H1 (cell line): ENCODE data around the gene FBXL17. TPM values are rescaled to one million over a fixed set of nuclear protein-coding genes. Genes with fewer than 3 reads are reported as not detected.

ENCODE experiments used
- CTCF ChIA-PET: fragments of 300-600 bp; sonication (Branson Sonifier 250); formaldehyde crosslinking; loops from one replicate; lab custom pipeline; 2021; ENCODE audit not compliant: partially characterized antibody; lab: Charles Lee
- POLR2A ChIA-PET: fragments of 300-600 bp; sonication (Branson Sonifier 250); formaldehyde crosslinking; loops from one replicate; lab custom pipeline; 2021; ENCODE audit warnings: inconsistent platforms; ENCODE audit not compliant: partially characterized antibody; lab: Charles Lee
- DNase-seq, 2 experiments: peaks; one replicate each; pipeline versions ENCODE4 v3.0.0 to v3.0.0-alpha.2; 2010 to 2022; ENCODE audit warnings: low spot score in 2 of 2, low read depth in 1 of 2, mixed read lengths in 1 of 2
- FAIRE-seq: peaks from 2 replicates; lab custom pipeline; 2011; peaks lifted over from hg19 to GRCh38; lab: Jason Lieb, UNC
- H2AFZ ChIP-seq: 2 replicates; pipeline ENCODE4 v1.8.1; 2012; ENCODE audit warnings: low read length, inconsistent platforms
- H2AK5ac ChIP-seq: 2 replicates; pipeline ENCODE4 v1.6.1; 2013; ENCODE audit warnings: low read depth, low read length
- H2BK120ac ChIP-seq: replicated peaks from 2 replicates; pipeline ENCODE3; 2013; ENCODE audit warnings: low read depth, low read length, inconsistent platforms
- H2BK12ac ChIP-seq: 2 replicates; pipeline ENCODE4 v1.6.1; 2013; ENCODE audit warnings: low read depth, low read length
- H2BK15ac ChIP-seq: 2 replicates; pipeline ENCODE4 v1.6.1; 2013; ENCODE audit warnings: low read length
- H2BK20ac ChIP-seq: 2 replicates; pipeline ENCODE4 v1.6.1; 2013; ENCODE audit warnings: low read length
- H2BK5ac ChIP-seq: 2 replicates; pipeline ENCODE4 v1.6.1; 2013; ENCODE audit warnings: low read depth, low read length
- H3K14ac ChIP-seq: 2 replicates; pipeline ENCODE4 v1.6.1; 2013; ENCODE audit warnings: inconsistent platforms; ENCODE audit not compliant: insufficient read length
- H3K18ac ChIP-seq: 2 replicates; pipeline ENCODE4 v1.6.1; 2013; ENCODE audit warnings: low read length; ENCODE audit errors: extremely low read depth
- H3K23ac ChIP-seq: 2 replicates; pipeline ENCODE4 v1.6.1; 2013; ENCODE audit warnings: inconsistent platforms; ENCODE audit not compliant: insufficient read length
- H3K23me2 ChIP-seq: 2 replicates; pipeline ENCODE4 v1.6.1; 2013; ENCODE audit warnings: low read depth, low read length
- H3K27ac ChIP-seq: 2 replicates; pipeline ENCODE4 v1.6.1; 2011; ENCODE audit warnings: low read depth, low read length, inconsistent platforms
- H3K27me3 ChIP-seq, 4 experiments: replicated peaks in 1 of 4; 1 replicate in 1 of 4; 2 replicates in 3 of 4; pipeline versions ENCODE4 v1.6.1 to v1.8.1; 2011 to 2013; ENCODE audit warnings: low read length in 3 of 4, mild to moderate bottlenecking in 3 of 4, inconsistent platforms in 2 of 4, mixed read lengths in 2 of 4, moderate library complexity in 1 of 4; ENCODE audit not compliant: control insufficient read depth in 3 of 4, insufficient read depth in 3 of 4; ENCODE audit errors: extremely low read depth in 1 of 4
- H3K36me3 ChIP-seq, 4 experiments: 2 replicates each; pipeline versions ENCODE4 v1.6.1 to v1.8.1; 2011 to 2013; ENCODE audit warnings: mild to moderate bottlenecking in 4 of 4, low read length in 3 of 4, moderate library complexity in 2 of 4, control low read depth in 1 of 4, inconsistent platforms in 1 of 4; ENCODE audit not compliant: insufficient read depth in 4 of 4, control insufficient read depth in 2 of 4
- H3K4ac ChIP-seq: replicated peaks from 2 replicates; pipeline ENCODE3; 2013; ENCODE audit warnings: low read length, low read depth, mixed read lengths, inconsistent platforms; ENCODE audit not compliant: insufficient read length
- H3K4me1 ChIP-seq, 4 experiments: replicated peaks in 1 of 4; 1 replicate in 1 of 4; 2 replicates in 3 of 4; pipeline versions ENCODE4 v1.6.1 to v1.8.1; 2011 to 2013; ENCODE audit warnings: low read length in 3 of 4, inconsistent platforms in 2 of 4, mixed read lengths in 1 of 4; ENCODE audit not compliant: insufficient read depth in 4 of 4, control insufficient read depth in 3 of 4
- H3K4me2 ChIP-seq, 2 experiments: 2 replicates each; pipeline versions ENCODE4 v1.6.1 to v1.8.1; 2011 to 2013; ENCODE audit warnings: low read depth in 2 of 2, low read length in 2 of 2, control low read depth in 1 of 2, inconsistent platforms in 1 of 2, mild to moderate bottlenecking in 1 of 2; ENCODE audit not compliant: insufficient read depth in 1 of 2
- H3K4me3 ChIP-seq, 4 experiments: fragments of 200-600, 300-600 bp in 1 of 4; sonication (generic), shearing (Covaris generic), sonication (Bioruptor Twin) in 1 of 4; 2 replicates each; pipeline versions ENCODE4 v1.5.1 to v1.8.1; 2011 to 2016; ENCODE audit warnings: low read length in 4 of 4, low read depth in 3 of 4, control low read depth in 2 of 4, inconsistent platforms in 2 of 4, mild to moderate bottlenecking in 2 of 4, mixed read lengths in 1 of 4, moderate library complexity in 1 of 4; ENCODE audit not compliant: insufficient read depth in 2 of 4; ENCODE audit errors: extremely low read depth in 1 of 4
- H3K56ac ChIP-seq: replicated peaks from 2 replicates; pipeline ENCODE3; 2013; ENCODE audit warnings: low read depth, mild to moderate bottlenecking, mixed read lengths, low read length, inconsistent platforms; ENCODE audit not compliant: insufficient read length
- H3K79me1 ChIP-seq: 2 replicates; pipeline ENCODE4 v1.6.1; 2013; ENCODE audit warnings: low read depth, low read length, control low read depth
- H3K79me2 ChIP-seq, 2 experiments: 2 replicates each; pipeline versions ENCODE4 v1.6.1 to v1.8.1; 2012 to 2013; ENCODE audit warnings: low read length in 2 of 2, mild to moderate bottlenecking in 2 of 2, inconsistent platforms in 1 of 2; ENCODE audit not compliant: insufficient read depth in 2 of 2, control insufficient read depth in 1 of 2
- H3K9ac ChIP-seq, 4 experiments: replicated peaks in 1 of 4; 1 replicate in 1 of 4; 2 replicates in 3 of 4; pipeline versions ENCODE4 v1.6.1 to v1.8.1; 2011 to 2013; ENCODE audit warnings: low read depth in 3 of 4, low read length in 3 of 4, control low read depth in 2 of 4, mild to moderate bottlenecking in 2 of 4, moderate library complexity in 2 of 4, inconsistent platforms in 1 of 4; ENCODE audit errors: extremely low read depth in 1 of 4
- H3K9me3 ChIP-seq, 2 experiments: 2 replicates each; pipeline versions ENCODE4 v1.6.1 to v1.8.1; 2012 to 2013; ENCODE audit warnings: mild to moderate bottlenecking in 2 of 2, moderate library complexity in 2 of 2, control low read depth in 1 of 2, inconsistent platforms in 1 of 2, low read depth in 1 of 2, low read length in 1 of 2, mixed read lengths in 1 of 2; ENCODE audit not compliant: insufficient read depth in 2 of 2
- H4K20me1 ChIP-seq, 2 experiments: replicated peaks in 1 of 2; 2 replicates each; pipeline versions ENCODE3 to v1.8.1; 2011 to 2013; ENCODE audit warnings: inconsistent platforms in 2 of 2, low read length in 2 of 2, mild to moderate bottlenecking in 1 of 2; ENCODE audit not compliant: insufficient read depth in 2 of 2, control insufficient read depth in 1 of 2
- H4K5ac ChIP-seq: 2 replicates; pipeline ENCODE4 v1.6.1; 2013; ENCODE audit warnings: low read length, low read depth, mixed read lengths, inconsistent platforms; ENCODE audit not compliant: insufficient read length
- H4K8ac ChIP-seq: 2 replicates; pipeline ENCODE4 v1.8.0; 2013; ENCODE audit warnings: mild to moderate bottlenecking, moderate library complexity, low read length, inconsistent platforms; ENCODE audit not compliant: insufficient read depth; ENCODE audit errors: extremely low read depth
- H4K91ac ChIP-seq: replicated peaks from 2 replicates; pipeline ENCODE3; 2013; ENCODE audit warnings: low read length, mixed read lengths, inconsistent platforms; ENCODE audit not compliant: insufficient read length
- CHD2 ChIP-seq: IDR thresholded peaks from 2 replicates; pipeline ENCODE4 v1.6.1; 2012; ENCODE audit warnings: low read length, improper control_type of control experiment
- HDAC6 ChIP-seq: IDR thresholded peaks from one replicate; pipeline ENCODE4 v1.7.1; 2012; ENCODE audit warnings: low read depth, mild to moderate bottlenecking, inconsistent platforms, low read length, moderate library complexity
- POU5F1 ChIP-seq: IDR thresholded peaks from 2 replicates; pipeline ENCODE4 v1.6.1; 2011; ENCODE audit warnings: low read depth, mild to moderate bottlenecking, low read length, moderate library complexity
- WGBS, 2 experiments: shearing (Covaris generic) in 1 of 2; methylation state at CpG; one replicate each; pipeline versions ENCODE4 v1.1.6 to v1.1.7; 2013 to 2015; ENCODE audit warnings: low lambda C conversion rate in 2 of 2, mixed read lengths in 2 of 2, inconsistent platforms in 1 of 2, low coverage in 1 of 2, missing lambda C conversion rate in 1 of 2; ENCODE audit not compliant: insufficient replicate concordance in 2 of 2, insufficient coverage in 1 of 2, insufficient read length in 1 of 2; ENCODE audit errors: extremely low coverage in 1 of 2, missing lambda C conversion rate in 1 of 2; 5-methylcytosine and 5-hydroxymethylcytosine counted together
- polyA plus RNA-seq, 7 experiments: library from polyadenylated mRNA; depleted of rRNA in 3 of 7; stranded (reverse) in 5 of 7; unstranded in 2 of 7; fragments of >200 nt in 5 of 7; fragments of 200-250 nt in 2 of 7; gene quantifications; 1 replicate in 5 of 7; 2 replicates in 1 of 7; 4 replicates in 1 of 7; pipeline versions ENCODE4 v1.2.1 to v1.2.3, GENCODE V29; 2011 to 2013; ENCODE audit warnings: missing spikeins in 2 of 7, mixed read lengths in 2 of 7
- total RNA-seq: library from RNA; stranded (reverse); fragmentation: NEBNext Ultra II Directional; extraction: Animal tissue kit (Norgen Biotek cat#: 25700); gene quantifications from 2 replicates; pipeline ENCODE4 v1.2.1, GENCODE V29; 2021

Gene FBXL17
- total and polyA plus RNA-seq, 2 of the 8 experiments (the other 6 are each of a cell fraction or from before 2014, with no cell fraction given) = 0.35 to 4.3 TPM

GRCh38 chr5:107966201-107966600 lies 415.7 kb downstream of the FBXL17 start:
- Histone ChIP-seq H3K23ac (no peak overlapping the region), H3K4me3 (no peak overlapping the region), H4K20me1 (no peaks in the 10 kb centered on the region), H3K79me1 (no peaks in the 10 kb centered on the region), H3K4me2 (no peak overlapping the region), H3K56ac (no peak overlapping the region), H3K4me1 (peaks cover 0 to 4% (median 2%) of the 10 kb centered on the region in 4 experiments; a peak in 2 of 7 replicates), H4K5ac (no peak overlapping the region), H3K18ac (no peak overlapping the region), H2BK15ac (no peak overlapping the region), H3K79me2 (no peaks in the 10 kb centered on the region), H2AFZ (no peak overlapping the region), H3K23me2 (no peaks in the 10 kb centered on the region), H2AK5ac (no peak overlapping the region), H3K27me3 (no peaks in the 10 kb centered on the region), H3K9ac (no peak overlapping the region), H3K36me3 (no peaks in the 10 kb centered on the region), H3K14ac (no peak overlapping the region), H3K4ac (no peak overlapping the region), H3K27ac (no peak overlapping the region), H3K9me3 (no peaks in the 10 kb centered on the region), H4K91ac (no peak overlapping the region), H4K8ac (no peak overlapping the region), H2BK120ac (no peak overlapping the region), H2BK12ac (no peak overlapping the region), H2BK5ac (no peak overlapping the region), H2BK20ac (no peak overlapping the region)
- ChIA-PET CTCF (interaction anchor here (0.7 kb wide), 1 partner anchor 8 kb away, joined by 3 read pairs; no protein-coding TSS in a partner anchor), POLR2A (no interaction called here)
- 82% methylated on average over 1 of the region's 1 CpG; no CpG with 5 or more reads in 1 of the 2 experiments for WGBS, 2 experiments
- no peak for FAIRE-seq
- no peak for DNase-seq
- TF ChIP-seq POU5F1 (no peak), CHD2 (no peak), HDAC6 (no peak)
